Gastrocnemius medialis (tissue), 4 donors: ENCODE measurements around the gene ADARB2. TPM values are rescaled to one million over a fixed set of nuclear protein-coding genes. Genes with fewer than 3 reads are reported as not detected.

ENCODE experiments used
- ATAC-seq, 2 donors: fragments of 150-250 bp; one replicate each; pipeline ENCODE4 v1.9.1; 2016
- DNase-seq, 2 donors: peaks; one replicate each; pipeline ENCODE4 v3.0.0-alpha.2; 2019
- H3K27ac ChIP-seq, 4 donors: fragments of 200-600 bp; sonication (generic); 1 replicate in 1 of 4; 2 replicates in 3 of 4; pipeline ENCODE4 v1.5.1; 2016 to 2018; ENCODE audit warnings: mild to moderate bottlenecking in 2 of 4, moderate library complexity in 1 of 4
- H3K27me3 ChIP-seq, 3 donors: fragments of 200-600 bp; sonication (generic) in 2 of 3; 1 replicate in 1 of 3; 2 replicates in 2 of 3; pipeline versions ENCODE4 v1.5.1 to v1.6.0; 2016 to 2019; ENCODE audit warnings: mild to moderate bottlenecking in 1 of 3, moderate library complexity in 1 of 3
- H3K36me3 ChIP-seq, 2 donors: fragments of 200-600 bp; sonication (generic) in 1 of 2; one replicate each; pipeline ENCODE4 v1.5.1; 2017 to 2018
- H3K4me1 ChIP-seq, 2 donors: fragments of 200-600 bp; sonication (generic) in 1 of 2; one replicate each; pipeline ENCODE4 v1.5.1; 2016 to 2017; ENCODE audit warnings: mild to moderate bottlenecking in 2 of 2
- H3K4me3 ChIP-seq, 4 donors: fragments of 200-600 bp; sonication (generic) in 3 of 4; 1 replicate in 1 of 4; 2 replicates in 3 of 4; pipeline ENCODE4 v1.5.1; 2016 to 2019; ENCODE audit warnings: mild to moderate bottlenecking in 2 of 4
- H3K9me3 ChIP-seq, 3 donors: fragments of 200-600 bp; sonication (generic) in 2 of 3; 1 replicate in 1 of 3; 2 replicates in 2 of 3; pipeline ENCODE4 v1.5.1; 2016 to 2019
- CTCF ChIP-seq, 5 experiments: fragments of 450-650 bp in 3 of 5; fragments of 200-600 bp in 2 of 5; sonication (generic) in 2 of 5; IDR thresholded peaks in 4 of 5; conservative IDR thresholded peaks in 1 of 5; 1 replicate in 4 of 5; 2 replicates in 1 of 5; pipeline ENCODE4 v1.5.1; 2016 to 2019; ENCODE audit warnings: antibody characterized with exemption in 5 of 5, mild to moderate bottlenecking in 3 of 5, moderate library complexity in 3 of 5
- POLR2A ChIP-seq, 2 donors: fragments of 450-650 bp; IDR thresholded peaks; one replicate each; pipeline ENCODE4 v1.6.1; 2017; ENCODE audit warnings: antibody characterized with exemption in 2 of 2, mild to moderate bottlenecking in 2 of 2, moderate library complexity in 2 of 2
- in situ Hi-C, 4 donors: fragments of 200-750 bp; cut with MboI; loops; one replicate each; pipeline versions ENCODE4 v1.15.0 to v1.8.0; 2017; ENCODE audit warnings: low sequenced_read_pairs in 4 of 4
- intact Hi-C: fragments of 100-400 bp; cut with DNase I; formaldehyde crosslinking; loops from one replicate; pipeline ENCODE4 v1.15.1; 2023; ENCODE audit warnings: low total_unique reads
- total RNA-seq, 4 donors: library from RNA; depleted of rRNA; stranded (reverse); fragments of >200 nt; gene quantifications; one replicate each; pipeline versions ENCODE4 v1.1.0 to v1.2.3, GENCODE V29; 2016

The ADARB2 gene
- total RNA-seq, 4 donors from 2014 or later = 0.07 to 0.87 (median 0.10) TPM

- in situ Hi-C loops (no loop called here), intact Hi-C loops (no loop called here)
- Histone ChIP-seq H3K27ac (no peak overlapping the region), H3K4me1 (no peaks in the 10 kb centered on the region), H3K4me3 (no peak overlapping the region), H3K9me3 (no peaks in the 10 kb centered on the region), H3K36me3 (no peaks in the 10 kb centered on the region), H3K27me3 (peaks cover 0 to 8% (median 5%) of the 10 kb centered on the region in 3 donors)
- TF ChIP-seq CTCF (IDR thresholded peaks at IDR 0.05 in 4 of 5, conservative IDR thresholded peaks at IDR 0.05 in 1 of 5) = no peak
- TF ChIP-seq POLR2A (IDR thresholded peaks at IDR 0.05) = no peak
- ATAC-seq (no peak), DNase-seq (no peak)
Measured at GRCh38 chr10:1169186-1169885, 568.0 kb downstream of the ADARB2 start.

- intact Hi-C loops (no loop called here), in situ Hi-C loops (no loop called here)
- Histone ChIP-seq H3K27me3 (peaks cover 0 to 6% (median 5%) of the 10 kb centered on the region in 3 donors), H3K9me3 (no peaks in the 10 kb centered on the region), H3K4me3 (no peak overlapping the region), H3K36me3 (no peaks in the 10 kb centered on the region), H3K4me1 (no peaks in the 10 kb centered on the region), H3K27ac (no peak overlapping the region)
- DNase-seq (no peak), ATAC-seq (no peak)
- TF ChIP-seq CTCF (IDR thresholded peaks at IDR 0.05 in 4 of 5, conservative IDR thresholded peaks at IDR 0.05 in 1 of 5) (no peak), POLR2A (IDR thresholded peaks at IDR 0.05) (no peak)
Measured at GRCh38 chr10:1168763-1169162, 568.6 kb downstream of the ADARB2 start.

GRCh38 chr10:1166828-1167275, 570.5 kb downstream of the ADARB2 start:
- no peaks in the 10 kb centered on the region for H3K4me1 ChIP-seq
- in situ Hi-C loops = no loop called here
- no peaks in the 10 kb centered on the region for H3K36me3 ChIP-seq
- no peak for ATAC-seq
- no peak for TF ChIP-seq POLR2A (IDR thresholded peaks at IDR 0.05)
- TF ChIP-seq CTCF (IDR thresholded peaks at IDR 0.05 in 4 of 5, conservative IDR thresholded peaks at IDR 0.05 in 1 of 5) = no peak
- H3K9me3 ChIP-seq = no peaks in the 10 kb centered on the region
- H3K27ac ChIP-seq = no peak overlapping the region
- H3K4me3 ChIP-seq = no peak overlapping the region
- no peak for DNase-seq
- H3K27me3 ChIP-seq = peaks cover 0 to 6% (median 5%) of the 10 kb centered on the region in 3 donors
- intact Hi-C loops = no loop called here

- Histone ChIP-seq H3K36me3 (no peaks in the 10 kb centered on the region), H3K4me3 (no peak overlapping the region), H3K9me3 (no peaks in the 10 kb centered on the region), H3K27ac (no peak overlapping the region), H3K4me1 (no peaks in the 10 kb centered on the region), H3K27me3 (peaks cover 0 to 6% (median 5%) of the 10 kb centered on the region in 3 donors)
- no peak for TF ChIP-seq CTCF (IDR thresholded peaks at IDR 0.05 in 4 of 5, conservative IDR thresholded peaks at IDR 0.05 in 1 of 5)
- no peak for TF ChIP-seq POLR2A (IDR thresholded peaks at IDR 0.05)
- intact Hi-C loops = no loop called here
- in situ Hi-C loops = no loop called here
- DNase-seq (no peak), ATAC-seq (no peak)
Measured at GRCh38 chr10:1166101-1166827, 571.1 kb downstream of the ADARB2 start.
